IPS-20b (cell line): ENCODE results near the gene FOXP1.
A peak's percentile ranks its signal among the peaks of the same experiment; 100 is the strongest.

Experiments
- H3K27ac ChIP-seq: one replicate; pipeline ENCODE4 v1.5.1; 2013; ENCODE audit warnings: low read length
- H3K27me3 ChIP-seq: 2 replicates; pipeline ENCODE4 v1.6.1; 2013; ENCODE audit warnings: mild to moderate bottlenecking, low read length, inconsistent platforms; ENCODE audit not compliant: insufficient read depth
- H3K36me3 ChIP-seq: 2 replicates; pipeline ENCODE4 v1.6.1; 2013; ENCODE audit warnings: low read depth, mild to moderate bottlenecking, inconsistent platforms, low read length, moderate library complexity; ENCODE audit not compliant: insufficient read depth
- H3K4me1 ChIP-seq: 2 replicates; pipeline ENCODE4 v1.6.1; 2013; ENCODE audit warnings: mild to moderate bottlenecking, control low read depth, inconsistent platforms, low read length, moderate library complexity; ENCODE audit not compliant: insufficient read depth
- H3K4me3 ChIP-seq: 2 replicates; pipeline ENCODE4 v1.5.1; 2013; ENCODE audit warnings: mild to moderate bottlenecking, low read length, inconsistent platforms
- H3K9ac ChIP-seq: 2 replicates; pipeline ENCODE4 v1.6.1; 2013; ENCODE audit warnings: low read depth, mild to moderate bottlenecking, inconsistent platforms, low read length, moderate library complexity
- H3K9me3 ChIP-seq: 2 replicates; pipeline ENCODE4 v1.6.1; 2013; ENCODE audit warnings: mild to moderate bottlenecking, low read depth, low read length, inconsistent platforms; ENCODE audit not compliant: insufficient read depth

FOXP1 gene

GRCh38 chr3:71191031-71191482 is 392.5 kb downstream of the FOXP1 start:
- no peaks in the 10 kb centered on the region for H3K9me3 ChIP-seq
- no peak overlapping the region for H3K27ac ChIP-seq
- H3K27me3 ChIP-seq: no peaks in the 10 kb centered on the region
- H3K9ac ChIP-seq: no peak overlapping the region
- no peak overlapping the region for H3K4me3 ChIP-seq
- no peaks in the 10 kb centered on the region; the same call in 1 of the 2 replicates for H3K4me1 ChIP-seq
- H3K36me3 ChIP-seq: no peaks in the 10 kb centered on the region

DNA sequence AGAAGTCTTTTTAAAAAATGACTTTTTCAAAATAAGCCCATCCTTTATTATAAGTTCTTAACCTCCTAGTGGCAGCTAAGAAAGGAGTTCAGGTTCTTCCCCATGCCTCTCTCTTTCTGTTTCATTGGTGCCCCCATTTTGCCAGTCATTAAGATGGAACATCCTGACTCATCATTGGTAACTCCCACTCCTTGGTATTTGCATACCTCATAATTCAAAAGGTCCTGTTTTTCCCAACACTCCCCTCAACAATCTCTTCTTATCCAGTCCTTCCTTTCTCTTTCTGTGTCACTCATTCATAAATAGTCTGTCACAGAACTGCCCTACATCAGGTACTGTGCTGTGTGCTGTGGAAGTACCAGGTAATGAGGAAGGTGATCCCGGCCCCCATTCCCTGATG is 394.0 kb downstream of the FOXP1 start:
- Histone ChIP-seq H3K9me3 (no peaks in the 10 kb centered on the region), H3K4me3 (no peak overlapping the region), H3K4me1 (no peaks in the 10 kb centered on the region), H3K9ac (no peak overlapping the region), H3K27me3 (no peaks in the 10 kb centered on the region), H3K36me3 (0 out of 2 replicates have a peak, but pooled peaks cover 3% of the 10 kb centered on the region), H3K27ac (no peak overlapping the region)

GRCh38 chr3:71187715-71188114 is 395.8 kb downstream of the FOXP1 start:
- no peaks in the 10 kb centered on the region for H3K4me1 ChIP-seq
- no peak overlapping the region for H3K27ac ChIP-seq
- no peaks in the 10 kb centered on the region for H3K9me3 ChIP-seq
- no peaks in the 10 kb centered on the region for H3K27me3 ChIP-seq
- 0 out of 2 replicates have a peak, but pooled peaks cover 3% of the 10 kb centered on the region for H3K36me3 ChIP-seq
- H3K4me3 ChIP-seq: no peak overlapping the region
- H3K9ac ChIP-seq: no peak overlapping the region

GRCh38 chr3:71186801-71187200 is 396.7 kb downstream of the FOXP1 start:
- H3K27ac ChIP-seq: no peak overlapping the region
- H3K4me3 ChIP-seq: no peak overlapping the region
- H3K9ac ChIP-seq: no peak overlapping the region
- H3K36me3 ChIP-seq: 0 out of 2 replicates have a peak, but pooled peaks cover 3% of the 10 kb centered on the region
- no peaks in the 10 kb centered on the region for H3K27me3 ChIP-seq
- no peaks in the 10 kb centered on the region for H3K4me1 ChIP-seq
- no peaks in the 10 kb centered on the region for H3K9me3 ChIP-seq

GRCh38 chr3:71185733-71186455 is 397.6 kb downstream of the FOXP1 start:
- Histone ChIP-seq H3K9me3 (no peaks in the 10 kb centered on the region), H3K36me3 (0 out of 2 replicates have a peak, but pooled peaks cover 3% of the 10 kb centered on the region), H3K27ac (no peak overlapping the region), H3K27me3 (no peaks in the 10 kb centered on the region), H3K4me1 (no peaks in the 10 kb centered on the region), H3K9ac (no peak overlapping the region), H3K4me3 (no peak overlapping the region)

GRCh38 chr3:71184252-71184651 is 399.3 kb downstream of the FOXP1 start:
- 0 out of 2 replicates have a peak, but pooled peaks cover 3% of the 10 kb centered on the region for H3K36me3 ChIP-seq
- no peaks in the 10 kb centered on the region for H3K27me3 ChIP-seq
- H3K4me3 ChIP-seq: no peak overlapping the region
- no peak overlapping the region for H3K9ac ChIP-seq
- H3K4me1 ChIP-seq: no peaks in the 10 kb centered on the region
- H3K9me3 ChIP-seq: no peaks in the 10 kb centered on the region
- H3K27ac ChIP-seq: no peak overlapping the region

GRCh38 chr3:71183549-71183948 is 400.0 kb downstream of the FOXP1 start:
- Histone ChIP-seq H3K9me3 (no peaks in the 10 kb centered on the region), H3K27me3 (no peaks in the 10 kb centered on the region), H3K4me3 (no peak overlapping the region), H3K36me3 (0 out of 2 replicates have a peak, but pooled peaks cover 3% of the 10 kb centered on the region), H3K27ac (no peak overlapping the region), H3K4me1 (no peaks in the 10 kb centered on the region), H3K9ac (no peak overlapping the region)

- Histone ChIP-seq H3K36me3 (0 out of 2 replicates have a peak, but pooled peaks cover 2% of the 10 kb centered on the region), H3K27me3 (no peaks in the 10 kb centered on the region), H3K4me3 (no peak overlapping the region), H3K27ac (no peak overlapping the region), H3K9me3 (no peaks in the 10 kb centered on the region), H3K9ac (no peak overlapping the region), H3K4me1 (peaks cover 7% of the 10 kb centered on the region)
These were observed 403.0 kb downstream of the FOXP1 start for GRCh38 chr3:71180524-71180923.

GRCh38 chr3:71177375-71177774 is 406.2 kb downstream of the FOXP1 start:
- no peak overlapping the region for H3K9ac ChIP-seq
- H3K9me3 ChIP-seq: no peaks in the 10 kb centered on the region
- H3K4me1 ChIP-seq: peaks cover 14% of the 10 kb centered on the region
- no peak overlapping the region for H3K4me3 ChIP-seq
- no peaks in the 10 kb centered on the region for H3K36me3 ChIP-seq
- H3K27ac ChIP-seq: no peak overlapping the region
- no peaks in the 10 kb centered on the region for H3K27me3 ChIP-seq

DNA sequence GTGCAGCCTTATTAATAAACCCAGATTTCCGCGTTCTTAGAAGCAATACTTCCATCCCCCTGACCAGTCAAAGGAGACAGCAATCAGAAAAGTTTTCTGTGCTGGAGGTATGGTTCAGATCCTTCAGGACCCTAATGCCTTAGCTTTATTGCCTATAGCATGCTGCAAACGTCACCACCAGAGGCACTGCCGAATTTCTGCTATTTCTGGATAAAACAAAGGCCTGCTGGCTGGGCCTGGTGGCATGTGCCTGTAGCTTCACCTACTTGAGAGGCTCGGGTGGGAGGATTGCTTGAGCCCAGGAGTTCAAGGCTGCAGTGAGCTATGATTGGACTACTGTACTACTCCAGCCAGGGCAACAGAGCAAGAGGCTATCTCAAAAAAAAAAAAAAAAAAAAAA is 407.2 kb downstream of the FOXP1 start:
- Histone ChIP-seq H3K4me1 (peaks cover 20% of the 10 kb centered on the region), H3K4me3 (no peak overlapping the region), H3K9ac (no peak overlapping the region), H3K27ac (no peak overlapping the region), H3K36me3 (no peaks in the 10 kb centered on the region), H3K9me3 (no peaks in the 10 kb centered on the region), H3K27me3 (no peaks in the 10 kb centered on the region)

DNA sequence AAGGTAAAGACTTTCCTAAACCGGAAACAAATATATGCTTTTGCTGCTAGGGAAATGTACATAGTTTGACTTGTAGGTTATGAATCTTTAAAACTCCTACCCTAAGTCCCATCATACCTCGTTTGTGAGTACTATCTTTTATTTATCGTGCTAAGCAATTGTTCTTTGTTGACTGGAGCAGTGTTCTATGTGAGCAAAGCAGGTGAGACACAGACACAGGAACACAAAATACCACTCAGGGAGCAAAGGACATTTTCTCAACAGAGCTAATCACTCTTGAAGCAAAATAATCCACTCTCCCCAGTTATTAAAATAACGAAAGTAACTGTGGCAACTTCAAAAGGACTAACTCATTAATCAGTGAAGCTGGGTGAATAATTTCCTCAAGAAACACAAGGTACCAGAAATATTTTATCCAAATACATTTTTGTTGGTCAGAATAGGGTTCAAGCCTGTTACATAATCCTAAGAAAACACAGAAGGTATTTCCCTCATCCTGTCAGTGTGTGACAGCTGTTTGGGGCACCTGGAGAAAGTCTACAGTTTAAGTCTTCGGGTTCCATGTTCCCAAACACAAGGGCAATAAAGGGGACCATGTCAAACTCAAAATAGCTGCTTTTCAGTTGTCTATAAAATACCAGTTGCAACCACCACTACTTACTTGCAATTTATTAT is 407.7 kb downstream of the FOXP1 start:
- Histone ChIP-seq H3K4me1 (peaks cover 20% of the 10 kb centered on the region), H3K27ac (no peak overlapping the region), H3K27me3 (no peaks in the 10 kb centered on the region), H3K36me3 (no peaks in the 10 kb centered on the region), H3K4me3 (no peak overlapping the region), H3K9me3 (no peaks in the 10 kb centered on the region), H3K9ac (no peak overlapping the region)

DNA sequence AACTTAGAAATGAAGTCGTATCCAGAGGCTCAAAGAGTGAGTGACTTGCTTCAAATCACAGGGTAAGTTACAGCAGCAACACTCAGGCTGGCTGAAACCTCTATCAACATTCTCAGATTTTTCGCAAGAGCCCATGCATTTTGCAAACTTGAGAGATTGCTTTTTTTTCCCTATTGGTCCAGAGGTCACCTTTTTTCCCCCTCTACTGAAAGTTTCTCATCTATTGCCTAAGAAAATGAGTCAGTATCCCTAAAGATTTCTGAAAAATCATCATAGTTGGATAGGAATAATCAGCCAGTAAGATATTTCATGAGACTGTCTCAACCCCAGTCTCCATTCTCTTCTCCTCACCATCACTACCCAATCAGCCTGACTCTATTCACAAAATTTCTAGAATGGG is 410.6 kb downstream of the FOXP1 start:
- Histone ChIP-seq H3K4me1 (peaks cover 30% of the 10 kb centered on the region), H3K9ac (peak overlapping the region; percentile 47; the same call in 1 of the 2 replicates), H3K9me3 (no peaks in the 10 kb centered on the region), H3K4me3 (no peak overlapping the region), H3K36me3 (no peaks in the 10 kb centered on the region), H3K27me3 (no peaks in the 10 kb centered on the region), H3K27ac (no peak overlapping the region)
